Measurements from ENCODE around the gene PFN4. TPM values are rescaled to one million over a fixed set of nuclear protein-coding genes. Genes with fewer than 3 reads are reported as not detected.

The PFN4 gene
- polyA plus RNA-seq, 1 of the 3 experiments (the other 2 are of a cell fraction) = 0.61 TPM

GRCh38 chr2:24072259-24072658 lies 50.9 kb downstream of the PFN4 start:
- Histone ChIP-seq H4K20me1 (ENCODE audit: insufficient read depth) (no peaks in the 10 kb centered on the region), H3K9me2 (no peaks in the 10 kb centered on the region), H3F3A (replicated peaks; ENCODE audit: insufficient read depth) (peaks cover 19% of the 10 kb centered on the region), H3K27ac (ENCODE audit: low read depth in 2 of 2, low read length in 1 of 2) (no peak overlapping the region), H3K4me1 (ENCODE audit: control insufficient read depth in 1 of 2, insufficient read depth in 2 of 2, low read depth in 1 of 2, low read length in 1 of 2) (peaks cover 2 to 7% of the 10 kb centered on the region in 2 experiments; a peak in 2 of 4 replicates), H3K36me3 (replicated peaks in 1 of 2; ENCODE audit: control insufficient read depth in 1 of 2, insufficient read depth in 2 of 2, low read length in 1 of 2) (peaks cover 47 to 56% of the 10 kb centered on the region in 2 experiments), H3K4me2 (no peak overlapping the region), H3K9me3 (no peaks in the 10 kb centered on the region), H2AFZ (ENCODE audit: low read depth) (no peak overlapping the region), H3K79me2 (ENCODE audit: insufficient read depth) (peaks cover 60% of the 10 kb centered on the region), H3K4me3 (ENCODE audit: low read depth in 2 of 2, low read length in 1 of 2) (no peak overlapping the region), H3K9ac (no peak overlapping the region), H3K27me3 (ENCODE audit: insufficient read depth) (no peaks in the 10 kb centered on the region)
- ChIA-PET CTCF (interaction anchor here (0.9 to 3.0 kb wide), 3 partner anchors 8 to 145 kb away, joined by 4 to 9 read pairs (median 6); partner anchors contain the start of gene ATAD2B), POLR2A (interaction anchor here (0.6 to 0.7 kb wide), 2 partner anchors 13 to 133 kb away, joined by 3 to 4 read pairs; no protein-coding TSS in a partner anchor)
- TF ChIP-seq SIN3A (IDR thresholded peaks at IDR 0.05; ENCODE audit: borderline replicate concordance, low read depth, low read length) (no peak), TEAD4 (IDR thresholded peaks at IDR 0.05; ENCODE audit: borderline replicate concordance, insufficient read depth) (no peak), EZH2phosphoT487 (IDR thresholded peaks at IDR 0.05; ENCODE audit: borderline replicate concordance, low read depth) (no peak), SMC3 (IDR thresholded peaks at IDR 0.05; ENCODE audit: low read depth, low read length) (no peak), REST (IDR thresholded peaks at IDR 0.05; ENCODE audit: low read depth, low read length) (no peak), IRF3 (IDR thresholded peaks at IDR 0.05; ENCODE audit: low read depth, low read length) (no peak), RFX5 (IDR thresholded peaks at IDR 0.05; ENCODE audit: low read length) (no peak), PBX3 (IDR thresholded peaks at IDR 0.05) (no peak), NFIC (IDR thresholded peaks at IDR 0.05; ENCODE audit: borderline replicate concordance) (no peak), MAX (IDR thresholded peaks at IDR 0.05; ENCODE audit: low read depth) (no peak), FOSL2 (IDR thresholded peaks at IDR 0.05; ENCODE audit: borderline replicate concordance, low read depth) (no peak)
- 87% methylated on average over 4 of the region's 4 CpGs for WGBS (ENCODE audit: low lambda C conversion rate)
- DNase-seq = no peak

Measured in SK-N-SH (cell line).